OCI-LY3 (cell line): ENCODE measurements around the gene LAPTM5.

Experiments used
- CTCF ChIP-seq: fragments of 200-600, 300-600 bp; sonication (generic); IDR thresholded peaks from 2 replicates; pipeline ENCODE4 v1.5.1; 2014; ENCODE audit warnings: antibody characterized with exemption, low read length, low read depth
- EZH2phosphoT487 ChIP-seq: fragments of 200-600 bp; shearing (Covaris generic); IDR thresholded peaks from 2 replicates; pipeline ENCODE4 v1.6.1; 2018; ENCODE audit warnings: antibody characterized with exemption, mixed run types, low read depth

GRCh38 chr1:30742300-30742962 lies 15.1 kb downstream of the LAPTM5 start:
- no peak for TF ChIP-seq CTCF
- TF ChIP-seq EZH2phosphoT487: no peak
